CD14-positive monocyte (primary cell): ENCODE measurements around the gene EPHA6. TPM values are rescaled to one million over a fixed set of nuclear protein-coding genes. Genes with fewer than 3 reads are reported as not detected.

Experiments
- DNase-seq, 3 donors: peaks; one replicate each; pipeline ENCODE4 v3.0.0-alpha.2; 2011 to 2022
- H2AFZ ChIP-seq: 2 replicates; pipeline ENCODE4 v1.6.0; 2012; ENCODE audit warnings: mild to moderate bottlenecking, low read depth, low read length, inconsistent platforms; ENCODE audit not compliant: insufficient read depth, poor library complexity, severe bottlenecking
- H3K27ac ChIP-seq, 2 donors: 1 replicate in 1 of 2; 2 replicates in 1 of 2; pipeline ENCODE4 v1.5.1; 2012 to 2013; ENCODE audit warnings: low read length in 2 of 2, control low read depth in 1 of 2, inconsistent platforms in 1 of 2, low read depth in 1 of 2, mild to moderate bottlenecking in 1 of 2
- H3K27me3 ChIP-seq, 2 donors: one replicate each; pipeline versions ENCODE4 v1.6.0 to v1.6.1; 2011 to 2013; ENCODE audit warnings: low read length in 2 of 2; ENCODE audit not compliant: control insufficient read depth in 2 of 2, insufficient read depth in 2 of 2
- H3K36me3 ChIP-seq, 2 donors: replicated peaks in 1 of 2; 1 replicate in 1 of 2; 2 replicates in 1 of 2; pipeline versions ENCODE4 v1.5.1 to v1.6.1; 2012 to 2013; ENCODE audit warnings: low read length in 2 of 2, control low read depth in 1 of 2, inconsistent platforms in 1 of 2, mild to moderate bottlenecking in 1 of 2; ENCODE audit not compliant: insufficient read depth in 2 of 2, control insufficient read depth in 1 of 2
- H3K4me1 ChIP-seq, 2 donors: 1 replicate in 1 of 2; 2 replicates in 1 of 2; pipeline versions ENCODE4 v1.5.1 to v1.6.1; 2012 to 2013; ENCODE audit warnings: low read length in 2 of 2, control low read depth in 1 of 2, inconsistent platforms in 1 of 2, mild to moderate bottlenecking in 1 of 2, moderate library complexity in 1 of 2; ENCODE audit not compliant: insufficient read depth in 2 of 2, control insufficient read depth in 1 of 2
- H3K4me2 ChIP-seq: replicated peaks from 2 replicates; pipeline ENCODE3; 2012; ENCODE audit warnings: low read length, moderate library complexity, mild to moderate bottlenecking; ENCODE audit not compliant: poor library complexity, severe bottlenecking; ENCODE audit errors: extremely low read depth
- H3K4me3 ChIP-seq, 3 experiments: fragments of 200-600 bp in 1 of 3; sonication (generic) in 1 of 3; replicated peaks in 1 of 3; 1 replicate in 2 of 3; 2 replicates in 1 of 3; pipeline ENCODE4 v1.5.1; 2011 to 2013; ENCODE audit warnings: low read length in 3 of 3, mild to moderate bottlenecking in 3 of 3, control low read depth in 2 of 3, low read depth in 2 of 3, inconsistent platforms in 1 of 3, moderate library complexity in 1 of 3
- H3K79me2 ChIP-seq: 2 replicates; pipeline ENCODE4 v1.6.0; 2012; ENCODE audit warnings: mild to moderate bottlenecking, control low read depth, inconsistent platforms, low read length, moderate library complexity; ENCODE audit not compliant: insufficient read depth
- H3K9ac ChIP-seq: 2 replicates; pipeline ENCODE4 v1.6.0; 2017; ENCODE audit warnings: low read length, mild to moderate bottlenecking; ENCODE audit not compliant: insufficient read depth, poor library complexity, severe bottlenecking
- H3K9me3 ChIP-seq, 2 donors: replicated peaks in 1 of 2; 1 replicate in 1 of 2; 2 replicates in 1 of 2; pipeline versions ENCODE4 v1.5.1 to v1.6.1; 2012 to 2013; ENCODE audit warnings: low read length in 2 of 2, control low read depth in 1 of 2; ENCODE audit not compliant: control insufficient read depth in 1 of 2, insufficient read depth in 1 of 2
- H4K20me1 ChIP-seq: 2 replicates; pipeline ENCODE4 v1.6.0; 2012; ENCODE audit warnings: mild to moderate bottlenecking, low read length, control low read depth, moderate library complexity; ENCODE audit not compliant: insufficient read depth
- H3K27ac Mint-ChIP-seq, 7 donors: one replicate each; pipeline ENCODE4 v1.8.0; 2020; ENCODE audit warnings: mild to moderate bottlenecking in 7 of 7, mixed read lengths in 7 of 7, moderate library complexity in 6 of 7, inconsistent platforms in 2 of 7
- H3K27me3 Mint-ChIP-seq, 3 donors: one replicate each; pipeline ENCODE4 v1.8.0; 2021 to 2022; ENCODE audit warnings: low read depth in 3 of 3, mild to moderate bottlenecking in 3 of 3, mixed read lengths in 3 of 3, moderate library complexity in 3 of 3, inconsistent platforms in 1 of 3
- H3K36me3 Mint-ChIP-seq, 2 donors: one replicate each; pipeline ENCODE4 v1.8.0; 2020; ENCODE audit warnings: mixed read lengths in 2 of 2, inconsistent platforms in 1 of 2, mild to moderate bottlenecking in 1 of 2
- H3K4me1 Mint-ChIP-seq: one replicate; pipeline ENCODE4 v1.8.0; 2020; ENCODE audit warnings: mild to moderate bottlenecking, mixed read lengths
- H3K4me3 Mint-ChIP-seq, 2 donors: one replicate each; pipeline ENCODE4 v1.8.0; 2020; ENCODE audit warnings: mild to moderate bottlenecking in 2 of 2, mixed read lengths in 2 of 2, moderate library complexity in 1 of 2
- H3K9me3 Mint-ChIP-seq, 7 donors: one replicate each; pipeline ENCODE4 v1.8.0; 2020 to 2022; ENCODE audit warnings: mixed read lengths in 7 of 7, mild to moderate bottlenecking in 6 of 7, moderate library complexity in 6 of 7, inconsistent platforms in 2 of 7
- WGBS: methylation state at CpG from one replicate; pipeline ENCODE4 v1.1.5; 2013; ENCODE audit warnings: missing lambda C conversion rate; ENCODE audit not compliant: insufficient coverage; 5-methylcytosine and 5-hydroxymethylcytosine counted together
- intact Hi-C, 2 donors: fragments of 100-400 bp; cut with micrococcal nuclease; formaldehyde crosslinking; loops; one replicate each; pipeline versions ENCODE4 v1.15.0 to v1.15.1; 2023
- polyA plus RNA-seq, 3 donors: library from polyadenylated mRNA; depleted of rRNA in 1 of 3; unstranded in 2 of 3; stranded (reverse) in 1 of 3; fragments of 300-500 nt in 2 of 3; fragments of >200 nt in 1 of 3; fragmentation: Illumina TruSeq in 2 of 3; gene quantifications; 1 replicate in 2 of 3; 2 replicates in 1 of 3; pipeline ENCODE4 v1.2.3, GENCODE V29; 2012 to 2021
- TF ChIP-seq, protein P1 (sequence below): fragments of 200-600 bp; IDR thresholded peaks from one replicate; pipeline ENCODE4 v1.8.0; 2022; ENCODE audit warnings: antibody characterized with exemption, mild to moderate bottlenecking

Gene EPHA6
- polyA plus RNA-seq, 3 donors, result not detected

DNA sequence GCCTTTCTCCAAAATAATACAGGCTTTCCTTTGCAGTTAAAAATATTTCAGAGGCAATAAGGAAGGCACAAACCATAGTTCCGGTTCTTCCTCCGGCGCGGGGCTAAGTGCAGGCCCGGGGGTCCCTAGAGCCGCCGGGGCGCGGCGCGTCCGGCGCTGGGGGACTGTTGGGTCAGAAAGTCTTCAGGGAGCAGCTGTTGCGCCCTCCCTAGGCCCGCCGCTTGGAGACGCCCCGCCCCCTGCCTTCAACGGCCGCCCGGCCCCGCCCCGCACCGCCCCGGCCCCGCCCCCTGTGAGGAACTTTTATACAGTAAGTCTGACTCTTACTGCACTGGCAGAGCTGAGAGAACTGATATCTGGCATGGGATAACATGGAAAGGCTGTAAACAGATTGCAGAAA lies 667.0 kb downstream of the EPHA6 start:
- peaks cover 0 to 3% (median 0%) of the 10 kb centered on the region in 3 donors for H3K27me3 Mint-ChIP-seq
- no peak overlapping the region for H3K27ac ChIP-seq
- H3K4me3 ChIP-seq, result no peak overlapping the region
- no peak overlapping the region for H3K9ac ChIP-seq
- no peak overlapping the region for H3K4me2 ChIP-seq
- no peaks in the 10 kb centered on the region for H3K36me3 ChIP-seq
- no peak overlapping the region for H3K4me3 Mint-ChIP-seq
- TF ChIP-seq, protein P1, sequence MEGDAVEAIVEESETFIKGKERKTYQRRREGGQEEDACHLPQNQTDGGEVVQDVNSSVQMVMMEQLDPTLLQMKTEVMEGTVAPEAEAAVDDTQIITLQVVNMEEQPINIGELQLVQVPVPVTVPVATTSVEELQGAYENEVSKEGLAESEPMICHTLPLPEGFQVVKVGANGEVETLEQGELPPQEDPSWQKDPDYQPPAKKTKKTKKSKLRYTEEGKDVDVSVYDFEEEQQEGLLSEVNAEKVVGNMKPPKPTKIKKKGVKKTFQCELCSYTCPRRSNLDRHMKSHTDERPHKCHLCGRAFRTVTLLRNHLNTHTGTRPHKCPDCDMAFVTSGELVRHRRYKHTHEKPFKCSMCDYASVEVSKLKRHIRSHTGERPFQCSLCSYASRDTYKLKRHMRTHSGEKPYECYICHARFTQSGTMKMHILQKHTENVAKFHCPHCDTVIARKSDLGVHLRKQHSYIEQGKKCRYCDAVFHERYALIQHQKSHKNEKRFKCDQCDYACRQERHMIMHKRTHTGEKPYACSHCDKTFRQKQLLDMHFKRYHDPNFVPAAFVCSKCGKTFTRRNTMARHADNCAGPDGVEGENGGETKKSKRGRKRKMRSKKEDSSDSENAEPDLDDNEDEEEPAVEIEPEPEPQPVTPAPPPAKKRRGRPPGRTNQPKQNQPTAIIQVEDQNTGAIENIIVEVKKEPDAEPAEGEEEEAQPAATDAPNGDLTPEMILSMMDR, result no peak
- H2AFZ ChIP-seq, result no peak overlapping the region
- H3K36me3 Mint-ChIP-seq, result no peaks in the 10 kb centered on the region
- H3K27me3 ChIP-seq, result no peaks in the 10 kb centered on the region
- no peaks in the 10 kb centered on the region for H4K20me1 ChIP-seq
- H3K4me1 ChIP-seq, result no peaks in the 10 kb centered on the region
- no peaks in the 10 kb centered on the region for H3K4me1 Mint-ChIP-seq
- no peak overlapping the region for H3K27ac Mint-ChIP-seq
- DNase-seq, result no peak
- H3K79me2 ChIP-seq, result no peaks in the 10 kb centered on the region
- intact Hi-C loops, result no loop called here
- peaks cover 2 to 16% (median 6%) of the 10 kb centered on the region in 7 donors for H3K9me3 Mint-ChIP-seq
- H3K9me3 ChIP-seq, result peaks cover 3 to 11% of the 10 kb centered on the region in 2 donors
- WGBS, result 86% methylated on average over 14 of the region's 26 CpGs

DNA sequence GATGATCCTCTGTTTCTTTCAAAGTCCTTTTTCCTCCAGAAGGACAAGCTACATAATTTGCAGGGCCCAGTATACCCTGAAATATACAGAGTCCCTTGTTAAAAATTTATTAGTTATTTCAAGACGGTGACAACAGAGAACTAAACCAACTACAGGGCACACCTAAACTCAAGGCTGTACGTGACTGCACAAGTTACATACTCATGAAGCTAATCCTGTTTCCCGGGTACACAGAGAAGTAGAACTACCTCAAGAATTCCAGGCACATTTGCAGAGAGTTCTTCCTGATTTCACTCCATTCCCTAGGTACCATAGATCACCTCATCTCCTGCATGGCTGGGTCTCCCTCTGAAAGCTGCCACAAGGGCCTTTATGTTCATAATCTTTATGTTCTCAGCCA lies 670.8 kb downstream of the EPHA6 start:
- no peak overlapping the region for H3K27ac Mint-ChIP-seq
- Histone ChIP-seq H3K4me1 (no peaks in the 10 kb centered on the region), H4K20me1 (no peaks in the 10 kb centered on the region), H3K4me3 (no peak overlapping the region), H3K27me3 (no peaks in the 10 kb centered on the region), H3K27ac (no peak overlapping the region), H3K4me2 (no peak overlapping the region), H2AFZ (no peak overlapping the region), H3K79me2 (no peaks in the 10 kb centered on the region), H3K9me3 (peaks cover 3 to 11% of the 10 kb centered on the region in 2 donors), H3K36me3 (no peaks in the 10 kb centered on the region), H3K9ac (no peak overlapping the region)
- H3K9me3 Mint-ChIP-seq, result peaks cover 2 to 16% (median 6%) of the 10 kb centered on the region in 7 donors
- no peaks in the 10 kb centered on the region for H3K4me1 Mint-ChIP-seq
- peaks cover 0 to 3% (median 0%) of the 10 kb centered on the region in 3 donors for H3K27me3 Mint-ChIP-seq
- 86% methylated on average over 2 of the region's 3 CpGs for WGBS
- H3K36me3 Mint-ChIP-seq, result no peaks in the 10 kb centered on the region
- H3K4me3 Mint-ChIP-seq, result no peak overlapping the region
- intact Hi-C loops, result no loop called here
- no peak for DNase-seq
- TF ChIP-seq, protein P1, result no peak
